Adrenal gland (tissue), 5 donors: Measurements from ENCODE around the gene HPS3.

Experiments
- CTCF ChIP-seq, 6 experiments: fragments of 450-650 bp in 4 of 6; fragments of 200-600 bp in 2 of 6; sonication (generic) in 1 of 6; IDR thresholded peaks; 1 replicate in 5 of 6; 2 replicates in 1 of 6; pipeline versions ENCODE4 v1.5.1 to v1.8.0; 2016 to 2021; ENCODE audit warnings: antibody characterized with exemption in 6 of 6, mild to moderate bottlenecking in 2 of 6, moderate library complexity in 1 of 6
- POLR2A ChIP-seq, 2 donors: fragments of 450-650 bp; IDR thresholded peaks; one replicate each; pipeline ENCODE4 v1.6.1; 2017; ENCODE audit warnings: antibody characterized with exemption in 2 of 2, mild to moderate bottlenecking in 2 of 2, moderate library complexity in 1 of 2
- donor health status: DM: no; HTN: no; CAD: no.

GRCh38 chr3:149085828-149086231 is 43.6 kb upstream of the HPS3 start:
- TF ChIP-seq CTCF (IDR thresholded peaks at IDR 0.05): no peak
- TF ChIP-seq POLR2A (IDR thresholded peaks at IDR 0.05): no peak
